ENCODE data around the gene DMD.

DMD gene

DNA sequence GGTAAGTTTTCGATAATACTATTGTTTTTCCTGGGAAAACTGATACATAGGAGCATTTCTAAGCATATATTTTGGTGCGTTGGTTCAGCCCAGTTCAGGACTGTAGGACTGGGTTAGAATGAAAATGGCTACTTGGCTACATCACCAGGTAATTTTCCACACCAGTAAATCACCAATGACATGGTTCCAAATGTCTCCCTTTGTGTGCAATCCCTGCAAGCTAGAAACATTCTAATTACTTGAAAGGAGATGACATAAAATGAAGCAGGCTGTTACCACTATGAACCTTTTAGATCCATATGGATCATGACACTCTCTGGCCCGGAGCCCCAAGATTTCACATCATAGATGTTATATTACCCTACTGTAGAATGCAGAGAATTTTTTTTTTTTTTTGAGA lies 1562.1 kb downstream of the DMD start:
- TF ChIP-seq, protein P1, sequence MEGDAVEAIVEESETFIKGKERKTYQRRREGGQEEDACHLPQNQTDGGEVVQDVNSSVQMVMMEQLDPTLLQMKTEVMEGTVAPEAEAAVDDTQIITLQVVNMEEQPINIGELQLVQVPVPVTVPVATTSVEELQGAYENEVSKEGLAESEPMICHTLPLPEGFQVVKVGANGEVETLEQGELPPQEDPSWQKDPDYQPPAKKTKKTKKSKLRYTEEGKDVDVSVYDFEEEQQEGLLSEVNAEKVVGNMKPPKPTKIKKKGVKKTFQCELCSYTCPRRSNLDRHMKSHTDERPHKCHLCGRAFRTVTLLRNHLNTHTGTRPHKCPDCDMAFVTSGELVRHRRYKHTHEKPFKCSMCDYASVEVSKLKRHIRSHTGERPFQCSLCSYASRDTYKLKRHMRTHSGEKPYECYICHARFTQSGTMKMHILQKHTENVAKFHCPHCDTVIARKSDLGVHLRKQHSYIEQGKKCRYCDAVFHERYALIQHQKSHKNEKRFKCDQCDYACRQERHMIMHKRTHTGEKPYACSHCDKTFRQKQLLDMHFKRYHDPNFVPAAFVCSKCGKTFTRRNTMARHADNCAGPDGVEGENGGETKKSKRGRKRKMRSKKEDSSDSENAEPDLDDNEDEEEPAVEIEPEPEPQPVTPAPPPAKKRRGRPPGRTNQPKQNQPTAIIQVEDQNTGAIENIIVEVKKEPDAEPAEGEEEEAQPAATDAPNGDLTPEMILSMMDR (IDR thresholded peaks at IDR 0.05; ENCODE audit: low read depth, low read length, missing control alignments), result no peak
- no peak for DNase-seq (ENCODE audit: low read depth)

DNA sequence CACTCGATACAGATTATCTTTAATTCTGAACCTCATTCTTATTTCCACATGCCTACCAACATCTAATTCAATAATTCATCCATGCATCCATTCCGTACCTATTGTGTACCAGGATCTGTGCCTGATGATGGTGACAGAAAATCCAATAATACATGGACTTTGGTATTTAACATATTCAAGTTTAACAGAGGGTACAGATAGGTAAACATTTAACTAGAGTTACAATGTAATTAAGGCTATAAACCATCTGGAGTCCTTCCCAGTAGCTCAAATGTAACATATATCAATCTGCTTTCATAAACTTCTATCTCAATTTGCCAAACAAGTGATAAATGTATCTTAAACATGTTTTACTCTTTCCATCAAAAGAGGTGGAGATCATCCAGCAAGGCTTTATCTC lies 1578.0 kb downstream of the DMD start:
- no peak for DNase-seq (ENCODE audit: low read depth)
- H3K4me3 ChIP-seq (ENCODE audit: low read depth, low read length), result no peak overlapping the region
- TF ChIP-seq, protein P1 (IDR thresholded peaks at IDR 0.05; ENCODE audit: low read depth, low read length, missing control alignments), result no peak

More for the DNA sequence above, 1562.1 kb downstream of the DMD start:
- H3K4me3 ChIP-seq (ENCODE audit: low read depth, low read length), result no peak overlapping the region

DNA sequence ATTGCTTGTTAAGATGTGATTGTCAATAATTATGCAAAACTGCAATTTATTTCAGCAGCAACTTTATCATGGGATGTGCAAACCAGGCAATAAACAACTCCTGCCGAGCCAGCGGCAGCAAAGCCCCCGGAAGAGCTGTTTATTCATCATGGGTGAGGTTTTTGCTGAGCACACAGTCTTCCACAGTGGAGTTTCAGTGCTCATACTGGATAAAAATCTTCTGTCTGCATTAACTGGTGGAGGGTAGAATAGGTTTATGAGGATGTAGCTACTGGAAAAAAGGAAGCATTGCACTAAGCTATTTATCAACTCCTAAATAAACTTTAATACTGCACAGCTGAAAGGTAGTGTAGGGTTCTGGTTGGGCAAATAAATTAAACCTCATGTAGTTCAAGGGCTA lies 1582.2 kb downstream of the DMD start:
- no peak for DNase-seq (ENCODE audit: low read depth)
- TF ChIP-seq, protein P1 (IDR thresholded peaks at IDR 0.05; ENCODE audit: low read depth, low read length, missing control alignments), result no peak

DNA sequence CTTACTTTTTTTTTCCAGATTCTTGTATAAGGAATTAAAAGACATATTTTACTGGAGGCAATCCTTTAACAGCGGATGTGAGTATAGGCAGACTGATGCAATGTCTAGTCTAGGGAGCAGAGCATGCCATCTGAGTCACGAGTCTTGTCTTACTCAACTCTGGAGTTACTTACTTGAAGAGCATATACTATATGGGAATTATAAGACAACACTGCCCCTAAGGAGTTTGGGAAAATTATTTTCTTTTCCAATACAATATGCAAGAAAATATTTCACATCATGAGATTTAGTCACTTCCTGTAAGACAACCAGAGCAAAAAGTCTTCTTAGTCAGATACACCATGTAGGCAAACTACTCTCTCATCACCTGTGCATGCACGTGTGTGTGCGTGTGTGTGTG lies 1602.2 kb downstream of the DMD start:
- DNase-seq (ENCODE audit: low read depth), result no peak
- TF ChIP-seq, protein P1 (IDR thresholded peaks at IDR 0.05; ENCODE audit: low read depth, low read length, missing control alignments), result no peak
- no peak overlapping the region for H3K4me3 ChIP-seq (ENCODE audit: low read depth, low read length)

More for the DNA sequence above, 1582.2 kb downstream of the DMD start:
- no peak overlapping the region for H3K4me3 ChIP-seq (ENCODE audit: low read depth, low read length)

DNA sequence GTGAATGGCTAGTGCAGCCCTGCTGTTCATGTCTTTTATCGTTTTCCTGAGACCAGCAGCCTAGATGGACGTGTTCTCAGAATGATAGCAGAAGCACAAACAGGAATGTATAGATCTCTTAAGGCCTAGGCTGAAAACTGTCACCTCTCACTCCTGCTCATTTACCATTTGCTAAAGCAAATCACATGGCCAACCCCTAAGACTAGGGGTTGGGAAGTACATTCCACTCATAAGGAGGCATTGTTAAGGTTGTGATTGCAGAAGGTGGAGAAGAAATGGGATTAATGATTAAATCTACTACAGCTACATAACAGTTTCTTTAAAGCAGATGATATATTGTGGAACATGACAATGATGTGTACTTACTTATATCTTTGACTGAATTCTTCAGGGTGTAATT lies 1602.7 kb downstream of the DMD start:
- DNase-seq (ENCODE audit: low read depth), result no peak
- no peak overlapping the region for H3K4me3 ChIP-seq (ENCODE audit: low read depth, low read length)
- TF ChIP-seq, protein P1 (IDR thresholded peaks at IDR 0.05; ENCODE audit: low read depth, low read length, missing control alignments), result no peak

DNA sequence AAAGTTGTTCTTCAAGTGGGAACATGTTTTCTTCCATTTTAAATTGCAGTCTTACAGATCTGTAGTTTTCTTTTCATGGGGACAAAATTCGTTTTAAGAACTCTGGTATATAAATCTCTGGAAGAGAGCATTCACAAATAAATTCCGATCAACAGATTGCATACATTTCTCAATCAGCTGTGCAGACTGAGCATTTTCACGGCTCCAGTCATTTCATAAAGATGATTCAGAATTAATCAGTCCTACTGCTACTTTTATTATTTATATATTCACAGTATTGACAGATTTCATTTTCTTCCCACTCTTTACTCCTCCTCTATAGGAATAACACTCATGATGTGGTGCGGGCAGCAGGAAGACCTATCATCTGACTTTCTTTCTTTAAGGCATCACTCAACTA lies 1604.6 kb downstream of the DMD start:
- H3K4me3 ChIP-seq (ENCODE audit: low read depth, low read length), result no peak overlapping the region
- TF ChIP-seq, protein P1 (IDR thresholded peaks at IDR 0.05; ENCODE audit: low read depth, low read length, missing control alignments), result no peak
- no peak for DNase-seq (ENCODE audit: low read depth)

DNA sequence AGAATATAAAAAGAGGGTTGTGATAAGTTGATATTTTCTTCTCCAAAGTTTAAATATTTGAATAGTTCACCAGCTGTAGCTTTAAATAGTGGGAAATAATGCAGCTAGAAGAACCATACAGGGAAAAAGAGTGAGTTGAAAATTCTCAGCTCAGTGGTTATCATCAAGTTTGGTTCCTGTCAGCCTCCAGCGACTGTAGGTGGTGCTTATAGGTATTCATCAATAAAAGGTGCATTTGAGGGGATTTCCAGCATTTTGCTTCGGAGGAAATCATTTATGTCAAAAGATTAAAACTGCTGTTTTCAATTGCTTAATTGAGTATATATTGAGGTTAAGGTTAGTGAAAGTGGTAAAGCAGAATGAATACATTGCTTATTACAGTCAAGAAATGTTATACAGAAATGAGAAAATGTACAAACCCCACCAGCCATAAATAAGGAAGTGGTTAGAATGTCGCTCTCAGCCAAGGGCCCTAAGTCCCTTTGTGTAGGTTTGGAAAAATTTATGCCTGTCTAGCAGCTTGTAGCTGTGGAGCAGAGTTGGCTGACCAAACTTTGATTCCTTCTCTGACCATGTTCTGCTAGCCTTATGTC lies 1606.6 kb downstream of the DMD start:
- TF ChIP-seq, protein P1 (IDR thresholded peaks at IDR 0.05; ENCODE audit: low read depth, low read length, missing control alignments), result no peak
- peak; percentile 2 for DNase-seq (ENCODE audit: low read depth)
- H3K4me3 ChIP-seq (ENCODE audit: low read depth, low read length), result no peak overlapping the region

All from GM12864 (cell line).